ENCODE results near the gene GIGYF2.

GIGYF2 gene

DNA sequence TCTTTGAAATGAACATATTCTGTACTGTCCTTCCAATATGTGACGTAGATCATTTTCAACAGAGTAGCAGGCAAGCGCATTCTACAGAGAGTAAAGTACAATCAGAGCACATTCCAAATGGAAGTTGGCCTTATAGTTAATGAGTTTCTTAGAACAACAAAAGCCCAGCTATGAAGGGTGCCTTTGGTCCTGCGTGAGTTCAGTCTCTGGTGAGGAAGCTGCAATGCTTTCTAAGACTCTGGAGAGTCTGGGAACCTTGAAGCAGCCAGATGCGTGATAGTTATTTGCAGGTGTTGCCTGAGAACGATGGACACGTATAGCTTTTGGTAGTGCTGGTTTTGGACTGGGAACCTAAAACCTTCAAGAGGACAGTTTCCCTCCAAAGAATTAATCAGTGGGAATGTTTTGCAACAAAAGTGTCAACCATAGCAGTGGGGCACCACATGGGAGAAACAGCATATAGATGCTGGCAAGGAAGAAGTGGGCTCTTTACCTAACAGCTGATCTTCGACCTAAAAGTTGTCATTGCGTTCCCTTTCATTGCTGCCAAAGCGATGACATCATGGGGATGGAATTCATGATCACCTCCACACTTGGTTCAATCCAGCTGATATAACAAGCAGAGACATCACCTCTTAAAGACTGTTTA, 163.6 kb downstream of the GIGYF2 start:
- FAIRE-seq (no peak), DNase-seq (ENCODE audit: insufficient read length, low spot score) (no peak)

- FAIRE-seq: no peak
- DNase-seq (ENCODE audit: insufficient read length, low spot score): no peak
These were observed 164.2 kb downstream of the GIGYF2 start for GRCh38 chr2:232861353-232861752.

DNA sequence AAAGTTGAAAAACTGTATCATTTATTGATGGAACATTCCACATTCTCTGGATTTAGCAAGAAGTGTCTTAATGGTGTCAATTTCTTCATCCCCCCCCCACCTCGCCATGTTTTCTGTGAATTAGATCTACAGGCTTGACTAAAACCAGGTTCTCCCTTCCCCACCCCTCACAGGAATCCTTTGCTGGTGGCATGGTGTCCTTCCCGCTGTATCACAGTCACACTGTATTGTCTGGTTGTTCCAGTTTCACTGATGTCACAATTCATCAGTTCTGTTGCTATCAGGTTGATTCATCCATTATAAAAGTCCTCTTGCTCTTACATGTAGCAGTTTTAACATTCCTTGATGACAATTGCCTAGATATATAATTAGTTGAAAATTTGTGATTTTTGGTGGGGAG, 166.9 kb downstream of the GIGYF2 start:
- DNase-seq (ENCODE audit: insufficient read length, low spot score): no peak
- no peak for FAIRE-seq

GRCh38 chr2:232865165-232865564, 168.0 kb downstream of the GIGYF2 start:
- FAIRE-seq: no peak
- no peak for DNase-seq (ENCODE audit: insufficient read length, low spot score)

GRCh38 chr2:232866104-232866503, 169.0 kb downstream of the GIGYF2 start:
- DNase-seq (ENCODE audit: insufficient read length, low spot score) (no peak), FAIRE-seq (no peak)

- FAIRE-seq (no peak), DNase-seq (ENCODE audit: insufficient read length, low spot score) (no peak)
These were observed 172.2 kb downstream of the GIGYF2 start for GRCh38 chr2:232869138-232870017.

DNA sequence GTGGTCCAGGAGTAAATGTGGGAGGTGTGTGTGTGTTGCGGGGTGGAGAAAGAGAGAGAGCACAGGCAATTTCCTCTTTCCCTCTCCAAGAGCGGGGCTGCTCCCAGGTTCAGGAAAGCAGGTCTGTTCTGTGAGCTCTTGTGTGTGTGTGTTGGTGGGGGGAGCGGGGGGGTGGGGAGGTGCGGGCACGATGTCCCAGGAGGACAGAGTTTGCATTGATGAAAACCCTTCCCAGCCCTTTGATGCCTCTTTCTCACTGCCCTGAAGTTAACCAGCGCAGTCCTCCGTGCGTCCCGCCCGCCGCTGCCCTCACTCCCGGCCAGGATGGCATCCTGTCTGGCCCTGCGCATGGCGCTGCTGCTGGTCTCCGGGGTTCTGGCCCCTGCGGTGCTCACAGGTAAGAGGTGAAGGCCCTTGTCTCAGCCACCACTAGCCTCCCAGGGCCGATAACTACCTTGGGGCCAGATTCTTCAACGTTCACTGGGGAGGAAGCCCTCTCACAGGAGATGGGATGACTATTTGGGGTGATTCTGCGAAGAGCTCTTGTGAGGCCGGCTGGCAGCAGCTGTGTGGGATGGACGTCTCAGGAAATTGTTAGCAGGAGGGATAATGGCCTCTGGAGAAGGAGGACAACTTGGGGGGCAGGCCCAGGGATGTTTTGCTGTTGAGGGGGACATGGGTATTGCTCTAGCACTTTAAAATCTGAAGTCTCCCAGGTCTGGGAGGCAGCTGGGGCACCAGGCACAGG, 173.1 kb downstream of the GIGYF2 start, which contains the start of gene SNORC:
TSS of gene SNORC (plus strand) at position 247 of the 748 bp plus-strand sequence. CDS start at position 325, 78 bp downstream.
- FAIRE-seq (no peak), DNase-seq (ENCODE audit: insufficient read length, low spot score) (no peak)

- no peak for DNase-seq (ENCODE audit: insufficient read length, low spot score)
- no peak for FAIRE-seq
These were observed 173.7 kb downstream of the GIGYF2 start for GRCh38 chr2:232870766-232871371.

GRCh38 chr2:232871418-232871834, 174.3 kb downstream of the GIGYF2 start:
- DNase-seq (ENCODE audit: insufficient read length, low spot score): no peak
- no peak for FAIRE-seq

GRCh38 chr2:232871835-232872736, 175.0 kb downstream of the GIGYF2 start:
- FAIRE-seq (no peak), DNase-seq (ENCODE audit: insufficient read length, low spot score) (no peak)

DNA sequence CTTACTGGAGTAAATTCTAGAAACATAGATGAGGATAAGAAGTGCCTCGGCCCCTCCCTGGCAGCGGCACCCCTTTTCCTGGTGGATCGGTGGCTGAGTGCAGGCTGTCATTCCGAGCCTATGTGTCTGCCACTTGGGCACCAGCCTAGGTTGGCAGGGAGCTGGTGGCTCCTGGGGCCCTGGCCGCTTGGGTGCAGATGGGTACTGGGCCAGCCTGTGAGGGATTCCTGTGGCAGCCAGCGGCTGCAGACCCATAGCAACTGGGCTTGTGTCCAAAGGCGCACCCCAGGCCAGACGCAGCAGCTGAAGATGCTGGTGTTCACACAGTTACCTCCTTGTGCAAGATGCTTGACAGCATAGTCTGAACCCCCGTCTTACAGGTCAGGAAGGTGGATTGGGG, 175.7 kb downstream of the GIGYF2 start:
- DNase-seq (ENCODE audit: insufficient read length, low spot score) (no peak), FAIRE-seq (no peak)

DNA sequence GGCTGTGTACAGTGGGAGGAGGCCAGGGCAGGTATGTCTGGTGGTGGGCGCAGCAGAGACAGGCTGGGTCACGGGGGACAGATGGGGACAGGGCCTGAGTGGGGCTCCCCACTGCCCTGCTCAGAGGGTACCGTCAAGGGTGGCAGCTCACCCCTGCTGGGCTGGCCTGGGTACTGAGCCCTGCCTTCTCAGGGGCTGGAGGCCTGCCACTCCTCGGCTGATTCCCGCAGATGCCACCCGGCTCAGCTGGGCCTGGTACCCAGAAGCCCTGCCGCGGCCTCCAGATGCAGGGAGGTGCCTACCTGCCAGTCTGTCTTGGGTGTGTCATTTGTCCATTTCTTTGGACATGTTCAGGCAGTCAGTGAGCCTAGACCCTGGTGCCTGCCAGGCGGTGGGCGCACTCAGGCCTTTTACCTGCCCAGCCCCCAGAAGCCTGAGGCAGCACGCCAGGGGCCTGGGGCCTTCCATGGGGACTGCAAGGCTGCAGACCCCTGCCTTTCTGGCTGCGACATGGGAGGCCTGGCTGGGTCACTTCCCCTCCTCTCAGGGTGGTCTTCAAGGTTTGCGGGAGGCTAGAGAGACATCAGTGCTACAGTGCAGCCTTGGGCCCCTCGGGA, 176.3 kb downstream of the GIGYF2 start:
- DNase-seq (ENCODE audit: insufficient read length, low spot score) (no peak), FAIRE-seq (no peak)

- DNase-seq (ENCODE audit: insufficient read length, low spot score) (no peak), FAIRE-seq (no peak)
These were observed 176.9 kb downstream of the GIGYF2 start for GRCh38 chr2:232873909-232874641.

GRCh38 chr2:232874677-232875223, 177.6 kb downstream of the GIGYF2 start:
- no peak for FAIRE-seq
- DNase-seq (ENCODE audit: insufficient read length, low spot score): no peak

GRCh38 chr2:232875256-232876121, 178.4 kb downstream of the GIGYF2 start:
- DNase-seq (ENCODE audit: insufficient read length, low spot score) (no peak), FAIRE-seq (no peak)

GRCh38 chr2:232876161-232876977, 179.2 kb downstream of the GIGYF2 start:
- peak; percentile 85 for FAIRE-seq

More at GRCh38 chr2:232876161-232876977, 179.2 kb downstream of the GIGYF2 start:
- peak; percentile 40 for DNase-seq (ENCODE audit: insufficient read length, low spot score)
